HG02840 (cell line): ENCODE results near the gene HMGXB3.
"Not testable (repeated sequence)": the region's sequence is repeated elsewhere in the genome, so short reads cannot be mapped to it uniquely, and the experiment has no call there.

Experiments used
- ATAC-seq: cut with Tn5 transposase; IDR thresholded peaks from one replicate; pipeline ENCODE4 v1.9.1; 2021; ENCODE audit warnings: mild to moderate bottlenecking, moderate library complexity, moderate number of reproducible peaks; ENCODE audit not compliant: unreplicated experiment, low FRiP score

HMGXB3 gene

DNA sequence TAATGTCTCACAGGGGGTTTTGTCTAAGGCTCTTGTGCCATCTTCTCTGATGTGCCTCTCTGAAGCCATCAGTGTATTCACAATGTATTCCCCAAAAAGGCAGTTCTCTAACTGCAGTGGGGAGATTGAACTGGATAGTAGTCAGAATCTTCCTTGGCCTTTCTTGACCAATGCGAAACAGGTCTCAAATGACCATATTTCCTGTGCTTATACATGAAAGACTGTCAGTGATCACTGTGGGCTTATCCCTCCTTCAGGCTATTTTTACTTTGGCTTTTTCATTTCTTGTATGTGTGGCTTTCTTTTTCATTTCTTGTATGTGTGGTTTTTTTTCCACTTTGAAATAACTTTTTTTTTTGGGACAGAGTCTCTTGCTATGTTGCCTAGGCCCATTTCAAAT is 19.7 kb downstream of the HMGXB3 start:
- no peak for ATAC-seq

DNA sequence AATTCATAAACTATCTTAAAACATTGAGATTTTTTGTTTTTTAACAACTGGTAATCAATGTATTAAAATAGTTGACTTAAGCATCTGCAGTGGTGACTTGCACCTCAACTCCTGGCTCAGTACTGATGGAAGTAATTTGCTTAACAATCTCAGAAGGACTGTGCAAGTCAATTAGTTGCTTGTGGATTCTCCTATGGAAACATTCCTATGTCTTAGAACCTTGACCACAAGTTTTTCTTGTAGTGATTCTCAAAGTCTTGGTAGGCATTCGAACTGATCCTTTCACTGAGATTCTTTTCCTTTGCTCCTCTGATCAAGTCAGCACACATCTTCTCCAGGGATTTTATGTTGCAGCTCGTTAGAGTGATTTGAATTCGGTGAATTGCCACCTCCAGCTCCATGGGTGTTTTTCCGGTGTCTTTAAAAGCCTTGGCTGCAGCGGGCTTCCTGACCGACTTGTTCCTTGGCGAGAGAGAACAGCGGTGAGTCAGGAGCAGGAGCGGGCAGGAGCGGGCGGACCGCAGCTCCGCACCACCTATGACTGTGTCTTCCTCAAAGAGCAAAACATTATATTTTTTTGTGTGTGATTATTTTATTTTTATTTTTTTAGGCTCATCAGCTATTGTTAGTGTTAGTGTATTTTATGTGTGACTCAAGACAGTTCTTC is 21.1 kb downstream of the HMGXB3 start:
- no peak for ATAC-seq

DNA sequence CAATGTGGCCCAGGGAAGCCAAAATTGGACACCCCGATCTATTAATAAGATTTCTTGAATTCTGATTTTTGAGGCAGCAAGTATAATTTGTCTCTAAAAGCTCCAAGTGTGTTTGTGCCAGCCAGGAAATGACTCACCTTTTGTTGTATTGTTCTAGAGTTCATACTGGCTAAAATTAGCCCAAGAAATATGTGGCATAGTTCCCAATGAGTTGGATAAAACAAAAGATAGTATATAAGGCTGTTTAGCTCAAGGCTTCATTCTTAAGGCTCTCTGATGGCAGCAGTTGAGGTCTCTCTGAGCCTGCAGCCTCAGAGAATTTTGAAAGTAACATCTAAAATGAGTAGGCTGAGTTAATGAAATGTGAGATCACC is 21.6 kb downstream of the HMGXB3 start:
- no peak for ATAC-seq

DNA sequence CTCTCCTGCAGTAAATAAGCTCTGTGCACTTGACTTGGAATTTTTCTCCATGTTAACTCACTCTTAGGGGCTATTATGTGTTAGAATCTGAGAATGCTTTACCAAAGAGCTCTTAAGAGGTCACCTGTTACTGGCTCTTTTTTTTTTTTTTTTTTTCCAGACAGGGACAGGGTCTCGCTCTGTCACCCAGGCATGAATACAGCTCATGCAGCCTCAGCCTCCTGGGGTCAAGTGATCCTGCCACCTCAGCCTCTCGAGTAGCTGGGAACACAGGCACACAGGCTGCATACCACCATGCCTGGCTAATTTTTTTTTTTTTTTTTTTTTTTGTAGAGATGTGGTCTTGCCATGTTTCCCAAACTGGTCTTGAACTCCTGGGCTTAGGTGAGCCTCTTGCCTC is 22.1 kb downstream of the HMGXB3 start:
- ATAC-seq = no peak

DNA sequence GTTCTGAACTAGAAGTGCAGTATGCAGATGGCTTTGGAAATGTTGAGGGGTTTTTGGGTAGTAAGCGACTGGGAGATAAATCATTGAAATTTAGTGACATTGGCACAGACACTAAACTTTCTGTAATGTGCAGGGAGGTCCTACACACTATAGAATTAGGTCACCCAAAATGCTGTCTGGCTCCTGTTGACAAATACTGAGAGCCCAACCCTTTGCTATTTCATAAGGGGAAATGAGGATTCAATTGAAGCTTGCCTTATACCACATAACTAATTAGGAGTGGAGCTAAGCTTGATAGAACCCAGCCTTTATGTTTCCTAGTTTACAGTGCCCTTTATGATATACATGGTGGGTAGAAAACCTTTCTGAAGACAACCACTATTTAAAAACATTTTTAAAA is 22.6 kb downstream of the HMGXB3 start:
- no peak for ATAC-seq

DNA sequence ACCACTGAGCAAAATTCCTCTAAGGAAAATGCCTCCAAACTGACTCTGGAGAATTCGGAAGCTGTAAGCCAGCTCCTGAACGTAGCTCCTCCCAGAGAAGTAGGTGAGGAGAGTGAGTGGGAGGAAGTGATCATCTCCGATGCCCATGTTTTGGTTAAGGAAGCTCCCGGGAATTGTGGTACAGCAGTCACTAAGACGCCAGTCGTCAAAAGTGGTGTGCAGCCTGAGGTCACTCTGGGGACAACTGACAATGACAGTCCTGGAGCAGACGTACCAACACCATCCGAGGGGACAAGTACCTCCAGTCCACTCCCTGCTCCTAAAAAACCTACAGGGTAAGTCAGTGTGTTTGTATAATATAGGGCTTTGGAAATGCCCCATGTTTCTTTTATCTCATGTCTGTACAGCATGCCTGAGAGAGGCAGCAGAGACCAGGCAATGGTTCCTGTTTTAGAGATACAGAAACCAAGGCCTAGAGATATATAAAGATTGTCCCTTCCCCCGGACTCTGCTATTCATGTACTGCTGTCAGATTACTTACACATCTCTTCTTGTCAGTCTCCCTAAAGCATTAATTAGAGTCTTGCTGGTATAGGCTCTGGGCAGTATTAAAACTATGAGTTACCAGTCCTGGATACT is 23.9 kb downstream of the HMGXB3 start:
- no peak for ATAC-seq

DNA sequence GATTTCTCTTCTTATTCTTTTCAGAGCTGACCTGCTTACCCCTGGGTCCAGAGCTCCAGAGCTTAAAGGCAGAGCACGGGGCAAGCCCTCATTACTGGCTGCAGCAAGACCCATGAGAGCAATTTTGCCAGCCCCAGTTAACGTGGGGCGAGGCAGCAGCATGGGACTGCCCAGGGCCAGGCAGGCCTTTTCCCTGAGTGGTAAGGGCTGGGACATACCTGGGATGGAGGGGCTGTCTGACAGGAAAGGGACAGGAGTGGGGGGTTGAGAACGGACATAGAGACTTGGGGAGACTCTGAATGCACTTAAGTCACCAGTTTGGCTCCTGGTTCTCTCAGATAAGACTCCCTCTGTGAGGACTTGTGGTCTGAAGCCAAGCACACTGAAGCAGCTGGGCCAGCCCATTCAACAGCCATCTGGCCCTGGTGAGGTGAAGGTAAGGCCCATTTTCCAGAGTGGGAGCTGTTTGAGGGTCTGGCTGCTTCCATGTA is 26.2 kb downstream of the HMGXB3 start:
- ATAC-seq = no peak

DNA sequence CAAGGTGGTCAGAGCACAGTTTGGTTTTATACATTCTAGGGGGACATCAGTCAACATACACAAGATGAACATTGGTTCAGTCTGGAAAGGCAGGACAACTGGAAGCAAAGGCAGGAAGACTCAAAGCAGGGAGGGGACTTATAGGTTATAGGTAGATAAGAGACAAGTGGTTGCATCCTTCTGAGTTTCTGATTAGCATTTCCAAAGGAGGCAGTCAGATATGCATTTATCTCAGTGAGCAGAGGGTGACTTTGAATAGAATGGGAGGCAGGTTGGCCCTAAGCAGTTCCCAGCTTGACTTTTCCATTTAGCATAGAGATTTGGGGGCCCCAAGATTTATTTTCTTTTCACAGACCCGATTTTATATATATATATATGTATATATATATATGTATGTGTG is 27.5 kb downstream of the HMGXB3 start:
- not testable (repeated sequence) for ATAC-seq

DNA sequence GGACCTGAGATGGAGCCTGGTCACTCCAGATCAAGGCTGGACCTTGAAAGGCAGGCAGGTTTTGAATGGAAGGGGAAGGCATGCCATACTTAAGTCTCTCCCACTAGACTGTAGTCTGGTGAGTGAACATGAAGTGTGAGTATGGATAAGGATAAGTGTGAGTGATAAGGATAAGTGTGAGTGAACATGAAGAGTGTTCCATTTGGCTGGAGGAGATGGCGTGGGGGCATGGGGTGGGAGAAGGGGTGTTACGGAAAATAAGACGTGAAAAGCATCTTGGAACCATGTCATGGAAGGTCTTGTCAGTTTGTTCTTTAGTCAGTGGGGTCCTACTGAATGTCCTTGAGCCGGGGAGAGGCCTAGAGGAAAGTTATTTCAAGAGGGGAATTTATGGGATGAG is 32.8 kb downstream of the HMGXB3 start:
- no peak for ATAC-seq

DNA sequence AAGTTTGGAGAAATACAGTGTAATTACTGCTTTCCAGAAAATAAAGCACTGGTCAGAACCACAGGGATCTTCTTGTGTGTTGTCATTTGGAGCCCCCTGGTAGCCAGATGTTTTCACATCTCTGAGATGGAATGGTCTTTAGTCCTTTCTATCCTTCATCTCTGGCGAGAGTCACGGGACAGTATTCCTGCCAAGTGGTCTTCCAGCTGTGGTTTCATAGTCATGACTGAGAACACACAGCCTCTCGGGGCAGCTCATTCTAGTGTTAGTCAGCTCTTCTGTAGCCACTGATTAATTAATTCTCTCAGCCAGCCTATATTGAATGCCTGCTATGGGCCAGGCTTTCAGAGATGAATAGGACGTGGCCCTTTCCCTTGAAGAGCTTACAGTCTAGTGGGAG is 34.1 kb downstream of the HMGXB3 start:
- no peak for ATAC-seq

DNA sequence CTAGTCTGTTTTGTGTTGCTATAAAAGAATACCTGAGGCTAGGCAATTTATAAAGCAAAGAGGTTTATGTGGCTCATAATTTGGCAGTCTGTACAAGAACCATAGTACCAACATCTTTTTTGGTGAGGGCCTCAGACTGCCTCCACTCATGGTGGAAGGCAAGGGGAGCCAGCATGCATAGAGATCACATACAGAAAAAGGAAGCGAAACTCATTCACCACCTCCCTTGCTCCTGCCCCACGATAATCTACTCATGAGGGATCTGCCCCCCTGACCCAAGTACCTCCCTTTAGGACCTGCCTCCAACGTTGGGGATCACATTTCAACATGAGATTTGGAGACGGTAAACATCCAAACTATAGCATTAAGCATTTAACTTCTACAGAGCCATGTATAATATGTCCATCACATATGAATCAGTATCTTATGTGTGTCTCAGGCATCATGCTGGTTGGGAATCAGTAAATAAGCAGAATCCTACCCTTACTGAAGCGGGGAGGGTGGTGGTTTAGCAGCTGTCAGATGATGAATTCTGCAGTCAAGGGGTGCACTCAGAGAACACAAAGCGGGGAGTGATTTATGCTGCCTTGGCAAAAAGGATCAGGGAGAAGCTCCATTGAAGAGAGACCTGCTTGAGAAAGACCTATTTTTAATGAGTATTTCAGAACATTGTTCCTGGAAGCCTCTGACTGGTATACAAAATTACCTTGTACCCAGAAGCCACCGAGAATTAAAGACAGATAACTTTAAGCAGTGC is 34.8 kb downstream of the HMGXB3 start:
- peak; percentile 75 for ATAC-seq

DNA sequence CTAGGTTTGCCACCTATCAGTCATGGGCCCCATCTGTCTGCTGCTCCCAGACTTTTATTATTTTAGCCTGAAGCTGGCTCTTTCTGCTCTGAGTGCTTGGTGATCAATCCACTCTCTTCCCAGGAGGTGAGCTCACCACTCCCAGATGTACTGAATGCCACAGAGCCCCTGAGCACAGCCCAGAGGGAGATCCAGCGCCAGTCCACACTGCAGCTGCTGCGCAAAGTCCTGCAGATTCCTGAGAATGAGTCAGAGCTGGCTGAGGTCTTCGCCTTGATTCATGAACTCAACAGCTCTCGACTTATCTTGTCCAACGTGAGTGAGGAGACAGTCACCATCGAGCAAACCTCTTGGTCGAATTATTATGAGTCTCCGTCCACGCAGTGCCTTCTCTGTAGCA is 36.0 kb downstream of the HMGXB3 start:
- ATAC-seq = no peak

DNA sequence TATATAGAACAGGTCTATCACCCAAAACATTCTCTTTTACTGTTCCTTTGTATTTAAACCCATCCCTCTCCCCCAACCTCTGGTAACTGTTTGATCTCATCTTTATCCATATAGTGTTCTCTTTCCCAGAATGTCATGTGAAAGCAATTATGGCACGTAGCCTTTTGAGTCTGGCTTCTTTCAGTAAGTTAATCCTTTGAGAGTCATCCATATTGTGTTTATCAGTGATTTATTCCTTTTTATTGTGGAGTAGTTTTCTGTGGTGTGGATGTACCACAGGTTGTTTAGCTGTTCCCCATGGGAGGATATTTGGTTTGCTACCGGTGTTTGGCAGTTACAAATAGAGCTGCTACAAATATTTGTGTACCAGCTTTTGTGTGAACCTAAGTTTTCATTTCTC is 38.0 kb downstream of the HMGXB3 start:
- ATAC-seq = no peak

DNA sequence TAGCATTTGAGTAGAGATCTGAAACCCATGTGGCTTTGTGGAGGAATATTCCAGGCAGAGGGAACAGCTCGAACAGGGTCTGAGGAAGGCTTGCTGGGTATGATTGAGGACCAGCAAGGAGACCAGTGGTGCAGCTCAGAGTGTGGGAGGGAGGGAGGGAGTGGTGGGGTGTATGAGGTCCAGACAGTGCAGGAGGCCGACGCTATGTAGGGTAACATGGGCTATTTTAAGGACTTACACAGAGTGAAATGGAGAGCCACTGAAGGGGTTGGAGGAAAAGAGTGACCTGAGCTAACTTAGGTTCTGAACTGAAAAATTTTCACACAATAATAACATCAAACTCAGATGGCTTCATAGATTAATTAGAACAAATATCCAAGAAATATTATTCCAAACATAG is 41.9 kb downstream of the HMGXB3 start:
- no peak for ATAC-seq

DNA sequence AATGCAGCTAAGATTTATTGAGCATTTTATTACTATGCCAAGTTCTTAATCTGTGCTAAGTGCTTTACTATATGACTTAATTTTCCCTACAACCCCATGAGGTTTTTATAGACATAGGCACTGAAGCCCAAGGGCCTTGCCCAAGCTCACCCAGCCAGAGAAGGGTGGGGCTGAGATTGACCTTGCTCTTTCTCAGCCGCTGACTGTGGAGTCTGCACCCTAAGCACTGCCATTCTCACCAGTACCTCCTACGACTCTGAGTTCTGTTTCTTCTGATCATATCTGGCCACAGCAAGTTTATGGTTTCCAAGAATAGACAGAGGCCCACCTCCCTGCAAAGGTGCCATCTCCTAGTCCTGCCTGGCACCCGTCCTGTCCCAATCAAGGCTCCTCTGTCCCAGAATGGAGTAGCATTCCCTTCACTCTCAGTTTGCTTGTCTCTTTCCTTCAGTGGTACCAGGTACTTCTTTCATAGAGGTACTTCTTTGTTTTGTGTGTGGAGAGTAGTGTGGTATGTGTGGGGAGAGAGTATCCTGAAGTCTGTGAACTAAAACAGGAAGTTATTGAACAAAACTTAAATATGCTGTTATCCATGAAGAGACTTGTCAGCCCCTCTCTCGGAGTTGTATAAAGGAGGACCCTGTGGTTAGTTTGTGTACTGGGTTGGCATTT is 43.3 kb downstream of the HMGXB3 start:
- ATAC-seq = no peak

DNA sequence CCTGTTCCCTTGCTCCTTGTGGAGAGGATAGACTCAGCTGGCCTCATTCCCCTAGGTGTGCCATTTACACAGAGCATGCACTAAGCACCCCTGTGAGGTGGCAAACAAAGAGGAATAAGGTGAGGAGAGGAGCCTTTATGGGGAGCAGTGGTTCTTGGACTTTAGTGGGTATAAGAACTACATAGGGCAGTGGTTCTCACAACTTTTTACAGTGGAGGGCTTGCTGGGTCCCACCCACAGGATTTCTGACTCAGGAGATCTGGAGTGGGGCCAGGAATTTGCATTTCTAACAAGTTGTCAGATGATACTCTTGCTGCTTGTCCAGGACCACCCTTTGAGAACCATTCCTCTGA is 43.8 kb downstream of the HMGXB3 start:
- no peak for ATAC-seq

DNA sequence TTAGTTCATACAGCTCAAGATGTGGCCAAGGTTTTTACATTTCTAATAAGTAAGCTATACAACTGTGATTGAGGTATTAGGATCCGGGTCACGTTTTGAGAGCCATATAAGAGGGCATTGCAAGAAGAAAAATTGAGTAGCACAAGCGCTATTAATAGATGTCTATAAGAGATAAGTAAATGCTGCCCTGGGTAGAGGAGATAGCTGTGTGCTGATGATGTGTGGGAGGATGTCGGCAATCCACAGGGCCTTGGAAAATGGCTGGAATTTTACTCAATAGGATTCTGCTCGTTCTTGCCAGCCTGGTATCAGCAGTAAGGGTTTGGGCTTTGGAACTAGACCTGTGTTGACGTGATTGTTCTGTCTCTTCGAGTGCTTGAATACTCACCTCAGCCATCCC is 44.2 kb downstream of the HMGXB3 start:
- no peak for ATAC-seq

DNA sequence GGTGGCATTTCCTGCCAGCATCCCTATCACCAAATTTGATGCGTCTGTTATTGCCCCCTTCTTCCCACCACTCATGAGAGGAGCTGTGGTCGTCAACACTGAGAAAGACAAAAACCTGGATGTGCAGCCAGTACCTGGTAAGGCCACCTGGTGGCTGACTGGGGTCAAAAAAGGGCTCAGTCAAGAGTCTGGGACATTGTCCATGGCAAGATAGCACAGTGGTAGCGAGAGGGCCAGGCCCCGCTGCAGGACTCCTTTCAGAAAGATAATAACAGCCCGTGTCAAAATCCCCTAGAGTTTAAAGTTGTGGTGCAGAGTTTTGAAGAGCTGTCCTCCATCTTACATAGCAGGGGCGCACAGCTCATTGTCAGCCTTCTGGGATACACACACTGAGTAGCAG is 45.0 kb downstream of the HMGXB3 start:
- ATAC-seq = no peak

DNA sequence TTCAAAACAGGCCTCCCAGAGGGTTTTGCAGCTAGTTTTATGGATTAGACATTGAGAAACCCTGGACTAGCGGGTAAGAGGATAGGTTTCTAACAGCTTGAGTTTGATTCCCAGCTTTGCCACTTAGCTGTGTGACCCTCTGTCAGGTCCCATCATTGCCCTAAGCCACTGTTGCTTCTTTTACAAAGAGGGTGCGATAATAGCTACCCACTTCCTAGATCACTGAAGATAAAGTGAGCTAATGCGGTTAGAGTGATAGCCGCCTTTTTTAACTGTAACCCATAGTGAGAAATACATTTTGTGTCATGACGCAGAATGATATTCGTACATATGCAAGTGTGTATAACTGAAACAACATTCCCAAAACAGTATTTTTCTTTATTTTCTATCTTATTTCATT is 45.5 kb downstream of the HMGXB3 start:
- ATAC-seq = no peak

DNA sequence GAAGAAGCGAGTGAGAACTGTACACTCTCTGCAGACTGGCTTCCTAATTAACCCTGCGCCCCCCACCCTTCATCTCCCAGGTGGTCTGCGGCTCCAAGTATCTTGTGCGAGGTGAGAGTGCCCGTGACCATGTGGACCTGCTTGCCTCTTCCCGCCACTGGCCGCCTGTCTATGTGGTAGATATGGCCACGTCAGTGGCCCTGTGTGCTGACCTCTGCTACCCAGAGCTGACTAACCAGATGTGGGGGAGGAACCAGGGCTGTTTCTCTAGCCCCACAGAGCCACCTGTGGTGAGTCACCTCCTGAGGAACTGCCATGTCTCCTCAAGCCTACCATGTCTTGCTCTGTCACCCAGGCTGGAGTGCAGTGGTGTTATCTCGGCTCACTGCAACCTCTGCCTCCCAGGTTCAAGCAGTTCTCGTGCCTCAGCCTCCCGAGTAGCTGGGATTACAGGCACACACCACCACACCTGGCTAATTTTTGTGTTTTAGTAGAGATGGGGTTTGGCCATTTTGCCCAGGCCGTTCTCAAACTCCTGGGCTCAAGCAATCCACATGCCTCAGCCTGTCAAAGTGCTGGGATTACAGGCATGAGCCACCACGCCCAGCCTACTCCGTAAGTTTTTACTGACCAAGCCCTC is 49.8 kb downstream of the HMGXB3 start:
- ATAC-seq = not testable (repeated sequence)

DNA sequence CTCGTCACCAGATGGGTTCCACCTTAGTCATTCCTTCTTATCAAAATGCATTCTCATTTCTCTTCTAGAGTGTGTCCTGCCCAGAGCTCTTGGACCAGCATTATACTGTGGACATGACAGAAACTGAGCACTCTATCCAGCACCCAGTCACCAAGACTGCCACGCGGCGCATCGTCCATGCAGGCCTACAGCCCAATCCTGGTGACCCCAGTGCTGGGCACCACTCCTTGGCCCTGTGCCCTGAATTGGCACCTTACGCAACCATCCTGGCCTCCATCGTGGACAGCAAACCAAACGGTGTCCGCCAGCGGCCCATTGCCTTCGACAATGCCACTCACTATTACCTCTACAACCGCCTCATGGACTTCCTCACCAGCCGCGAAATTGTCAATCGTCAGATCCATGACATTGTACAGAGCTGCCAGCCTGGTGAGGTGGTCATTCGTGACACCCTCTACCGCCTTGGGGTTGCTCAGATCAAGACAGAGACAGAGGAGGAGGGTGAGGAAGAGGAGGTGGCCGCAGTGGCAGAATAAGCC is 51.2 kb downstream of the HMGXB3 start:
- ATAC-seq = no peak
